Measurements from ENCODE around the gene LGALS7.
A peak's percentile ranks its signal among the peaks of the same experiment; 100 is the strongest.
"Not testable (repeated sequence)": the region's sequence is repeated elsewhere in the genome, so short reads cannot be mapped to it uniquely, and the experiment has no call there.

The LGALS7 gene

DNA sequence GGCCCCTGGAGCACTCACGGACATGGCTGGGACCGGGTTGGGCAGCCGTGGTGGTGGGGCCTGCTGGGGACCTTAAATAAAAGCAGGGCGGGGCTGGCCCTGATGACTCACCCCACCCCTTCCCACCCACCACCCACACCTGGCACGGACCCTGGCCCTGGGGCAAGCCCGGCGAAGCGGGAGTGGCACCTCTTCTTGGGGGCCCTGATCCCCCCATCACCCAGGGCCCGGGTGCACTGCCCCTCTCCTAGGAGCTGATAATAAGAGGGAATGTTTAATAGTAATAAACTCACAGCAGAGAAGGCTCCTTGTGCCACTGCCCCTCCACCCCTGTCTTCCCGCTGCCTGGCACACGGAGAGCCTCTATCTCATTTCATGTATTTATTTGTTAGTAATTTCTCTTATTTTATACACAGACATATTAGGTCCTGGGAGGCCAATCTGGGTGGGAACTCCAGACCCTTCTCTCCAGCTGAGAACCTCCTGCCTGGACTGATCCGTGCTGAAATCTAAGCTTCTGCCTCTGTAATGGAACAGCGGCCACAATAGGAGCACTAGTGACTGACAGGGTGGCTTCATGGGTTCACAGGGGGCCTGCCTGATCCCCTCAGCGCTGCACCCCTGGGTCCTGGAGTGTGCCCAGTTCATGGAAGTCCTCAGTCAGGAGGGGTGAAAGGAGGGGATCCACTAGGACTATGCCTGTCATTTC, at the start of gene LGALS7:
Gene LGALS7, minus strand, starts transcription at position 49 of the 709 bp plus-strand sequence. Its CDS starts 25 bp downstream, at position 24.
- no peak for DNase-seq (ENCODE audit: low spot score)

DNA sequence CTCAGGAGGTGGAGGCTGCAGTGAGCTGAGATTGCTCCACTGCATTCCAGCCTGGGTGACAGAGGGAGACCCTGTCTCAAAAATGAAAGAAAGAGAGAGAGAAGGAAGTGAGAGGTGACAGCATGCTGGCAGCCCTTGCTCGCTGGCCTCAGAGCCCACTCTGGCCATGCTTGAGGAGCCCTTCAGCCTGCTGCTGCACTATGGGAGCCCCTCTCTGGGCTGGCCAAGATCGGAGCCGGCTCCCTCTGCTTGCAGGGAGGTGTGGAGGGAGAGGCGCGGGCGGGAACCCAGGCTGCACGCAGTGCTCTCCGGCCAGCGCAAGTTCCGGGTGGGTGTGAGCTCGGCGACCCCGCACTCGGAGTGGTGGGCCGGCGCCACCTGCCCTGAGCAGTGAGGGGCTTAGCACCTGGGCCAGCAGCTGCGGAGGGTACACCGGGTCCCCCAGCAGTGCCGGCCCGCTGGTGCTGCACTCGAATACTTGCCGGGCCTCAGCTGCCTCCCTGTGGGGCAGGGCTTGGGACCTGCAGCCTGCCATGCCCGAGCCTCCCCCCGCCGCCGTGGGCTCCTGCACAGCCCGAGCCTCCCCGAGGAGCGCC, 48.0 kb upstream of the LGALS7 start:
- not testable (repeated sequence) for DNase-seq (ENCODE audit: low spot score)

DNA sequence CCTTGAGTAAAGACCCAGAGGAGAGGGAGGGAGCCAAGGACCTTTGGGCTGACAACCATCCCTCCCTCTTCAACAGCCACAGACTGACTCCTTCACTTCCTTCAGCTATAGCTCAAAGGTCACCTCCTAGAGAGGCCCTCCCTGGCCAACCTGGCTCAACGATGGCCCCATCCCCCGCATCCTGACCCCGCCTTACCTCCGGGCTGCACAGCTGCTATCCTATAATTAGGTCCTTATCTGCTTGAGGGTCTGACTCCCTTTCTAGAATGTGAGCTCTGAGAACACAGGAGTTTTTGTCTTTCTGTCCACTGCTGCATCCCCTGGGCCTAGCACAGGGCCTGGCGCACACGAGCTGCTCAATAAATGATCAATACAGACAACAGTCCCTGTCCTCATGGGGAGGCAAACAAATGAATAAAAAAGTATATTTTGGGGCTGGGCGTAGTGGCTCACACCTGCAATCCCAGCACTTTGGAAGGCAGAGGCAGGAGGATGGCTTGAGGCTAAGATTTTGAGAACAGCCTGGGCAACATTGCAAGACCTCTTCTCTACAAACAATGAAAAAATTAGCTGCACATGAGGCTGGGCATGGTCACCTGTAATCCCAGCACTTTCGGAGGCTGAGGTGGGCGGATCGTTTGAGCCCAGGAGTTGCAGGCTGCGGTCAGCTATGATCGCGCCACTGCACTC, 46.1 kb upstream of the LGALS7 start:
- no peak for DNase-seq (ENCODE audit: low spot score)

DNA sequence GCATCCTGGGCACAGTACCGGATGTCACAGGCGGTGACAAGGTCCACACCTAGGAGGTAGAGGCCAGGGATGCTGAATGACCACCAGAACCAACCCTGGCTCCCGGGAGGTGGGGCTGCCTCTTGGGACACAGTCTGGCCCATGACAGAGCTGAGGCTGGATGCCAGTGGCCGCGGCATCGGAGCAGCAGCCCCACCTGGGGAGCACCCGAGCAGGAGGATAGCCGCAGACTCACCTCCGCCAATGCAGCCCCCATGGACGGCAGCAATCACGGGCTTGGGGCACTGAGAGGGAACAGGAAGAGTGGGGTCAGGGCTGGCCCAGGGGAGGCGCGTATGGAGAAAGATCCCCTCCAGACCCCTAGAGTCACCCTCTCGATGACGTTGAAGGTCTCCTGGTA, 43.8 kb upstream of the LGALS7 start:
- DNase-seq (ENCODE audit: low spot score) = no peak

DNA sequence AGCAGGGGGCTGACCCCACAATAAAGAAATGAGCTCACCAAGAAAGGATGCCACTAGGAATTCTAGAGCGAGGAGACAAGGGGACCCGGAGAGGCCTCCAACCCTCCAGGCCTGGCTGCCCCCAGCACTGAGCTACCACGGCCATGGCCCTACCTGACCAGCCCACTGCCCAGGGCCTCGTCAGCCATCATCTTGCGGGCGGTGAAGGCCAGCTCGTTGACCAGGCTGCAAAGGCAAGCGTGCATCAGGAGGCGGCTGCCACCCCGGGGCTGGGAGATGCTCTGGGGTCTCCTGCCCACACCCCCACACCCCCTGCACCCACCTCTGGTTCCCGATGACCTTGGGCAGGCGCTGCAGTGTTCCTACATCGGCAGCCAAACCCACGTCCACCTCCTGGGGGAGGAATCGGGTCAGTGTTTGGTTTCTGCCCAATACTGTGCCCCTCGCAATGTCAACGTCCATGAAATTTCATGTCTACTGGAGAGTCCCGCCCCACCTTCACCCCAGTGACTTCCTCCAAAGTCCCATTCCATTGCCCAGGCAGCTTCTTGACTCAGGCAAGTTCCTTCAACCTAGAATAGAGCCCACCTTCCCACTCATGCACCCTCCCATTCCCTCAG, 42.9 kb upstream of the LGALS7 start:
- DNase-seq (ENCODE audit: low spot score) = no peak

DNA sequence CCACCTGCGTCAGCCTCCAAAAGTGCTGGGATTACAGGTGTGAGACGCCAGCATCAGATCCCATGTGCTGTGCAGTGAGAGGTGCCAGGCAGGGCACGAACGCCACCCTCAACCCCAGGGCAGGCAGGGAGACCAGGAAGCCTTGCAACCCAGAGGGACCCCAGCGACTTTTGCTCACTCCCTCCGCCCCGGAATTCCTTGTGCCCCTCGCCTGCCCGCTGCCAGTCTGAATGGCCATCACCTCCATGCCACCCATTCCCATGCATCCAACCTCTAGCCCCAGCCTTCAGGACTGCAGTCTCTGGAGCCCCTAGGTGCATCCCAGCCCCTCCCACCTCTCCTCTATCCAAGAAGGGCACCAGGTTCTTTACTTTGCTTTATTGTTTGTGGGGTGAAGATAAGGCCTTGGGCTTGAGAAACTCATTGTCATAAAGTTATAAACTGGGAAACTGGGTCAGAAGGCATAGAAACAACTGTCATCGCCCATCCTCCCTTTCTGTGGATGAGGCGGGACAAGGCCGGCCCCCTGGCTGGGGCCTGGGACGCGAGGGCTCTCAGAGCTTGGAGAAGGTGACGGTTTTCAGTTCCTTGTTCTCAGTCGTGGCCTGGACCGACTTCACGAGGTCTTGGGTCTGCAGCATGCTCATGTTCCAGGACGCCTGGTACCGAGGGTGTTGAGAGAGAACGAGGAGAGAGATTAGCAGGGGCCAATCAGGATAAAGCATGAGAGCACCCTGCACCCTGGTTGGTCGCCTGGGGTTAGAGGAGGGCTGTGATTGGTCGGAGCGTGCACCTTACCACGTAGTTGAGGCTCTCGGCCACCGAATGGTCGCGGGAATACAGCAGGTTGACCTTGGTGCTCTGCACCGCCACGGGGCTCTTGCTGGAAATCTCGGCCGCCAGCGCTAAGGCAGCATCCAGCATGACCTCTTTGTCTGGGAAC, 42.0 kb upstream of the LGALS7 start:
- no peak for DNase-seq (ENCODE audit: low spot score)

DNA sequence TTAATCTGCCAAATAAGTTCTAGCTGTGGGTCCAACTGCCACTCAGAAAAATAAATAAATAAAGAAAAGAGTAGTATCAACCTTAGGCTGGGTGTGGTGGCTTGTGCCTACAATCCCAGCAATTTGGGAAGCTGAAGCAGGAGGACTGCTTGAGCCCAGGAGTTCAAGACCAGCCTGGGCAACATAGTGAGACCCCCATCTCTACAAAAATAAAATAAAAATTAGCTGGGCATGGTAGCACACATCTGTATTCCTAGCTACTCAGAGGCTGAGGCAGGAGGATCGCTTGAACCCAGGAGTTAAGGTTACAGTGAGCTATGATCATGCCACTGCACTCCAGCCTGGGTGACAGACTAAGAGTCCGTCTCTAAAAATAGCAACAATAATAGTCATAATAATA, 40.6 kb upstream of the LGALS7 start:
- not testable (repeated sequence) for DNase-seq (ENCODE audit: low spot score)

DNA sequence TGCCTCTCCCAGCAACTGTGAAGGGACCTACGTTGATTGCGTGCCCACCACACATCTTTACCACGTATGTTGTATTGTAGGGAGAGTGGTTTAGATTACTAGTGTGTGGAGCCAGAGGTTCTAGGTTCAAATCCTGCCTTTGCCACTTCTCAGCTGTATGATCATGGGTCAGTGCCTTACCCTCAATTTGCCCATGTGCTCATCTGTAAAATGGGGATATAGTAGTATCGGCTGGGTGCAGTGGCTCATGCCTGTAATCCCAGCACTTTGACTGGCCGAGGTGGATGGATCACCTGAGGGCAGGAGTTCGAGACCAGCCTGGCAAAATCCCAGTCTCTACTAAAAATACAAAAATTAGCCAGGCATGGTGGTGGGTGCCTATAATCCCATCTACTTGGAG, 40.0 kb upstream of the LGALS7 start:
- DNase-seq (ENCODE audit: low spot score) = no peak

DNA sequence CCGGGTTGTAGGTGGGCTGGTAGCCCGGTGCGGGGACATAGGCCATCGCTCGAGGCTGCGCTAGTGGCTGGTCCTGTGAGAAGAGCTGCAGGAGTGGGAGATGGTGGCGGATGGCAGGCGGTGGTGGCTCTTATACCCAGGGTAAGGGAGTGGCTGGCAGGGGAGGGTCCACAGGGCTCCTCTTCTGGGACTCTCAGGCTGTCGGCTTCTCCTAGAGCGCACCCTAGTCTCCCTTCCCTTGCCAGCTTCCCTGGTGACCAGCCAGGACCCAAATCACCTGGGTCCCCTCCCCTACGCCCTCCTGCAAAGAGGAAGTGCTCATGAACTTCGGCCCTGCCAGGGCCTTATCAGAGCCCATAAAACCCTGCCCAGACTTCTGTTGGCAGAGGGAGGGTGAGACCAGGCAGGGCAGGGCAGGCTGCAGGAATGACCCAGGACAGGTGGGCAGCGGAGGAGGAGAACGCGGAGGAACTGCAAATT, 39.6 kb upstream of the LGALS7 start, which contains the start of gene LGALS4:
Gene LGALS4, minus strand, starts transcription at position 105 of the 480 bp plus-strand sequence. Its CDS starts 59 bp downstream, at position 46.
- DNase-seq (ENCODE audit: low spot score) = no peak

DNA sequence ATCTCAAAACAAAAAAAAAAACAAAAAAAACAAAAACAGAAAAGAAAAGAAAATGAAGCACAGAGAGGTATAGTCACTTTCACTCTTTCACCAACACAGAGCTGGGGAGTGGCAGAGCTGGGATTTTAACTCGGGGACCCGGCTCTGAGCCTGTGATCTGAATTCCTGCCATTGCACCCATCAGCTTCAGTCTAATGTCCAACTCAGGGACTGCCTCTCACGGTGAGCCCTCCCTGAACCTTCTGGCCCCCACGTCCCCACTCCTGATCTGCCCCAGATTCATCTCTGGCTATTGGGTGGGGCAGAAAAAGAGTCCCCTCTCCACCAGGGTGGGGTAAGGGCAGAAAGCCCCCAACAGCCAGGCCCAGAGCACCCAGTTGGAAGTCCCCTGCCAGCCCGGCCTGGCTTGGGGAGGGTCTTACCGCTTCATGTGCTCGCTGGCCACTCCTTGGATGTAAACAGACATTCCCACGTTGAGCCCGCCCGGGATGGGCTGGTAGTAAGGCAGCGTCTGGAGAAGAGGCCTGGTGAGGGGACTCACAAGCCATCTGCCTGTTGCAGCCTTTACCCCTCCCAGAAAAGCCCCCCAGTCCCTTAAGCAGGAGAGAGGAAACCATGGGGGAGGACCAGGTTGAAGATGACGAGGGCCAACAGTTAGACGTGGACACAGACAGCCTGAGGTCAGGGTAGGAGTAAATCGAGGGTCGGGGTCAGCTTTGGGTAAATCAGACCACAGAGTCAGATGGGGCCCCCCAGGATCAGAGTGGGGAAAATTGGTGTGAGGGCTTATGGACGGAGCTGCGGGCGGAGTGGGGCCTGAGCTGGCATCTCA, 38.9 kb upstream of the LGALS7 start:
- DNase-seq (ENCODE audit: low spot score) = no peak

DNA sequence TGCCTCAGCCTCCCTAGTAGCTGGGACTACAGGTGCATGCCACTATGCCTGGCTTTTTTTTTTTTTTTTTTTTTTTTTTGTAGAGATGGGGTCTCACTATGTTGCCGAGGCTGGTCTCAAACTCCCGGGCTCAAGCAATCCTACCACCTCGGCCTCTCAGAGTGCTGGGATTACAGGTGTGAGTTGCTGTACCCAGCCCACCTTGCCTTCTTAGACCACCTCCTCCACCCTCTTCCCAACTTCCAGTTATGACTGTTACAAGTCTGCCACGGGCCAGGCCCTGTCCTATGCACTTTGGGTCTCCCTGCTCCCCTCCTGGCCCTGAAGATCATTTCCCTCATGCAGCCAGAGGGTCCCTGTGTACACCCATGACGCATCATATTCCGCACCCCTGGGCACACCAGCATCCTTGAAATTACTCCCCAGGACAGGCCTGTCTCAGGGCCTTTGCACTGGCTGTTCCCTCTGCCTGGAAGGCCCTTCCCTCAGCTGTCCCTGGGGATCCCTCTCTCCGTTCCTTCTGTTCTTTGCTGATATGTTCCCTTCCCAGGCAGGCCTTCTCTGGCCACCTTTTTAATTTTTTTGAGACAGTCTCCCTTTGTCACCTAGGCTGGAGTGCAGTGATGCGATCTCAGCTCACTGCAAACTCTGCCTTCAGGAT, 36.4 kb upstream of the LGALS7 start:
- peak; percentile 2 for DNase-seq (ENCODE audit: low spot score)

DNA sequence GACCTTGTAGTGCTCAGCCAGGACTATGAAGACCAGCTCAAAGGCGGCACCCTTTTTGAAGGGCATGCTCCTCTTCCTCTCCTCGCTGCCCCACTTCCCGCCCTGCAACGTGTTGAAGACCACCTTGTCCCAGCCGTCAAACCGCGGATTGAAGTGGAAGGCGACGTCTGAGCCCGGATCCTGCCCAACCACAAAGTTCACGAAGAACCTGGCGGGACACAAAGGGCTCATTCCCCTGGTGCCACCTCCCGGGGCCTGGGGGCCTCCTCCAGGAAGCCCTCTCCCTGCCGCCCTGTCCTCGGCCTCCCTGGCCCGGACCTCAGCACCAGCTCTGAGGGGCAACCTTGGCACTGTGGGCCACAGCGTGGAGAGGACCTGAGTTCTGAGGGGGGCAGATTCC, 35.4 kb upstream of the LGALS7 start:
- peak; percentile 4 for DNase-seq (ENCODE audit: low spot score)

DNA sequence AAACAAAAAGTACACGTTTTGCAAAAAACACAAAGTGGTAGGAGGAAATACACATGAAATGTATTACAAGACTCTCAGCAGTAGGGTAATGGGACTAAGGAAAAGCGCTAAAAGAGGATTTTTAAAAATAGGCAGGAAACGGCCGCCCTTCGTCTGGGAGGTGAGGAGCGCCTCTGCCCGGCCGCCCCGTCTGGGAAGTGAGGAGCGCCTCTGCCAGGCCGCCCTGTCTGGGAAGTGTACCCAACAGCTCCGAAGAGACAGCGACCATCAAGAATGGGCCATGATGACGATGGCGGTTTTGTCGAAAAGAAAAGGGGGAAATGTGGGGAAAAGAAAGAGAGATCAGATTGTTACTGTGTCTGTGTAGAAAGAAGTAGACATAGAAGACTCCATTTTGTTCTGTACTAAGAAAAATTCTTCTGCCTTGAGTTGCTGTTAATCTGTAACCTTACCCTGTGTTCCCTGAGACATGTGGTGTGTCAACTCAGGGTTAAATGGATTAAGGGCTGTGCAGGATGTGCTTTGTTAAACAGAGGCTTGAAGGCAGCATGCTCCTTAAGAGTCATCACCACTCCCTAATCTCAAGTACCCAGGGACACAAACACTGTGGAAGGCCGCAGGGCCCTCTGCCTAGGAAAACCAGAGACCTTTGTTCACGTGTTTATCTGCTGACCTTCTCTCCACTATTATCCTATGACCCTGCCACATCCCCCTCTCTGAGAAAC, 34.2 kb upstream of the LGALS7 start:
- not testable (repeated sequence) for DNase-seq (ENCODE audit: low spot score)

DNA sequence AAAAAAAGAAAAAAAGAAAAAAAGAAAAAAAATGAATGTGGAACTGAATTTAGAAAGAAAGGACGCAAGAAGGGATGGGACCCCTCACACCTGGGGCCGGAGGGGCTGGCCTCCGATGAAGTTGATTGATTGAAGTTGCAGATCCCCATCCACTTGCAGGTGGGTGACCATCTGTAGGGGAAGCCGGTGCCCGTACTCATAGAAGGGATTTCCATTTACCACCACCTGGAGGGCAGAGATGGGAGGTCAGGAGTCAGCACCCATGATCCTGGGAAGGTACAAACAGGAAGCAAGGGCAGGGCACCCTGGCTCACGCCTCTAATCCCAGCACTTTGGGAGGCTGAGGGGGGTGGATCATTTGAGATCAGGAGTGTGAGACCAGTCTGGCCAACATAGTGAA, 33.1 kb upstream of the LGALS7 start:
- peak; percentile 3 for DNase-seq (ENCODE audit: low spot score)

DNA sequence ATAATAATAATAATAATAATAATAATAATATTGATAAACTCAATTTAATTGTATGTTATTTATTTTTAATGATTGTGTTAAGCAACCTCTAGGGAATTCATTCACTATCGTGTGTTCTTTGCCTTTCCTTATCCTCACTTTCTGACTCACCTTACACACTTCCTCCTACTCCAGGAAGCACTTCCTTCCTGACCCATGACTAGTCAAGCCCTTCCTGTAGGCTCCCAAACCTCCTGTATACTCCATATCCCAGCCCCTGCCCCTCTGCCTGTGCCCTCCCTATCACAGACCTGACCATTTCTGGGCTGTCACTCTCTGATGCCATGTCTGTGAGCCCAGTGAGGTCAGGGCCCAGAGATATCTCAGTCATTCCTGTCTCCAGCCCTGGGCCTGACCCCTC, 31.9 kb upstream of the LGALS7 start:
- DNase-seq (ENCODE audit: low spot score) = peak; percentile 16

DNA sequence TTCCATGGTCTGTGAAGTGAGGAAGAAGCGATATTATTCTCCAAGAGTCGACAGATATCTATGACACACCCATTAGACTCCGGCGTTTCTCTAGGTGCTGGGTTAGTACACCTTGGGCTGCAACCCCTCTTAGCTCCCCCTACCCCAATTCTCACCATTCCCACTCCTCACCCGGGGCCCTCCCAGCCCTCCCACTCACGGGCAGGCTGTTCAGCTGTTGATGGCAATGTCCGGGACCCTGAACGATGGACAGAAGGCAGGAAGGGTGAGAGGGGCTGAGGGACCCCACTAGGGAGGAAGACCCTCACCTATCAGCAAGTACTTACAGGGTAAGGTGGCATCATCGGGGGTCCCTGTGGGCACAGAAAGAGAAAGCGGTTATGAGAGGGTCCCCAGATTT, 30.2 kb upstream of the LGALS7 start:
- no peak for DNase-seq (ENCODE audit: low spot score)

DNA sequence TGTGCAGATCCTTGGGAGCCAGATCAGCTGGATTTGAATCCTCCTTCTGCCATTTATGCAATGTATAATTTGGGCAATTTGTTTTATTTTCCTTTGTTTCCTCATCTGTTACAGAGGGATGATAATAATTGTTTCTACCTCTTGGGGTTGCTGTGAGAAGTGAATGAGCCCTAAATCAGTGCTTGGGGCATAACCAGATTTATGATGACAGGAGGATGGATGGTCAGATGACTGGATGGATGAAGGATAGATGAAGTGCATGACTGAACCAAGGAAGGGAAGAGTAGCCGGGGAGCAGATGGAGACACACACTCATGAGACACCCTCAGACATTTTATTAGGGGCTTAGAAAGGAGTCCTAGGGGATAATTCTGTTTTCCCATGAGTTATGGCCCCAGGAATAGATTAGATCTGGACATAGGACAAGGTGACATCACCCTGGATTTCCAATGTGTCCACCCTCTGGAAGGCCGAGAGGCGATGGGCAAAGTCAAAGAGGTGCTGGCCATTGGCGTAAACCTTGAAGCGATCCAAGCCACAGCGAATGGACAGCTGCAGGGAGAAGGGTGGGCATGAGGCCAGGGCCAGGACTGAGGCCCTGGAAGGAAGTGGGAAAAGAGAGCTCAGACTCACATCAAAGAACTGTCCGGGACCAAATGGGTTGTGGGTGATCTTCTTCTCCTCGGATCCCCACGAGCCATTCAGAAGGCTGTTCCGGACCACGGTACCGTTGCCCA, 28.2 kb upstream of the LGALS7 start:
- no peak for DNase-seq (ENCODE audit: low spot score)

DNA sequence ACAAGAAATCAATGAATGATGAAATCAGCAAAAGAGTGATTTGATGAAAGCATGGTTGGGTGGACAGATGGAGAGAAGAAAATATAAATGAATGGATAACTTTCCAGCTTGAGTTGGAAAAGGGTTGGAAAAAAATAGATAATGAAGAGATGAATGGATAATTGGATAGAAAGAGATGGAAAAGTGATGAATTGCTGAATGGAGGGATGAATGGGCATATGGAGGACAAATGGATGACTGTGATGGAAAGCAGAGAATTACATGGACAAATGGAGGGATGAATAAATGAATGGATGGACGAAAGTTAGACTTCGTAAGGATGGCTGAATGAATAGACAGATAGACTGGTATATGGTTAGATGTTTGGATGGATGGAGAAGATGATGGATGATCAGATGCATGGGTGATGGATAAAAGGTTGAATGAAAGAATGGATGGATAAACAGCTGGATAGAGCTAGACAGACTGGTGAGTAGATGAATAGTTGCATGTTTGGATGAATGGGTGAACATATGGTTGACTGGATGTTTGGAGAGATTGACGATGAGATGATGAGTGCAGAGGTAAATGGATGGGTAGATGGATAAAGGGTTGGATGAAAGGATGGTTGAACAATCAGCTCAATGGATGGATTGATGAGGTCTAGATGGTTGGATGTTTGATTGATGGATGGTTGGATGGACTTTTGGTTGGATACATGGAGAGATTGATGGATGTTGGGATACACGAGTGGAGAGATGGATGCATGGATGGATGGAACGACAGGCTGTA, 27.4 kb upstream of the LGALS7 start:
- DNase-seq (ENCODE audit: low spot score) = no peak
